NB4 (cell line): Measurements from ENCODE around the gene PIP5K1B.

ENCODE experiments used
- DNase-seq: peaks from one replicate; pipeline ENCODE4 v3.0.0; 2010; ENCODE audit warnings: low read depth
- H3K4me3 ChIP-seq: one replicate; pipeline ENCODE4 v1.5.1; 2011; ENCODE audit warnings: mild to moderate bottlenecking, low read depth, low read length, moderate library complexity
- MYC ChIP-seq: IDR thresholded peaks from 2 replicates; pipeline ENCODE4 v1.6.1; 2011; ENCODE audit warnings: low read depth, low read length
- POLR2A ChIP-seq: IDR thresholded peaks from 2 replicates; pipeline ENCODE4 v1.6.1; 2011; ENCODE audit warnings: mild to moderate bottlenecking; ENCODE audit not compliant: insufficient read length; ENCODE audit errors: extremely low read depth
- TF ChIP-seq, protein P1 (sequence below): IDR thresholded peaks from 2 replicates; pipeline ENCODE4 v1.6.1; 2011; ENCODE audit warnings: low read depth, low read length
- TF ChIP-seq, protein P2 (sequence below): IDR thresholded peaks from one replicate; pipeline ENCODE4 v1.5.1; 2012; ENCODE audit warnings: low read depth, low read length

The PIP5K1B gene

DNA sequence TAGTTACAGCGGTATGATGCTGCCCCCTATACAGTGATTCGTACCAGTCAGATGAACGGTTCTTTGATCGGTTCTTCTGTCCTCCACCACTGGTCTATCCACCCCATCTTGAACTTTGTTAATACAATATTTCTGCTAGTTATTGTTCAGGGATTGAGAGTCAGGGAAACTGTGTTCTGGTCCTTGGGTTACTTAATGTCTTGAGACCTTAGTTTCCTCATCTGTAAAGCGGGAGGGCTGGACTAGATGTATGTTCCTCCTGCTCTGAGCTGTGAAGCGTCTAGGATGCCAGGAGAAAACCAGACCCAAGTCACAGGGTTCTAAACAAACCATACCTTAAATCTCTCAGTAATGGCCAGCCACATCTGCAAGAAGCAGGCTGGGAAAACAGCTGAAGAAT is 1.4 kb upstream of the PIP5K1B start:
- DNase-seq: no peak
- no peak overlapping the region for H3K4me3 ChIP-seq
- TF ChIP-seq, protein P1, sequence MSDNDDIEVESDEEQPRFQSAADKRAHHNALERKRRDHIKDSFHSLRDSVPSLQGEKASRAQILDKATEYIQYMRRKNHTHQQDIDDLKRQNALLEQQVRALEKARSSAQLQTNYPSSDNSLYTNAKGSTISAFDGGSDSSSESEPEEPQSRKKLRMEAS: no peak
- TF ChIP-seq, protein P2, sequence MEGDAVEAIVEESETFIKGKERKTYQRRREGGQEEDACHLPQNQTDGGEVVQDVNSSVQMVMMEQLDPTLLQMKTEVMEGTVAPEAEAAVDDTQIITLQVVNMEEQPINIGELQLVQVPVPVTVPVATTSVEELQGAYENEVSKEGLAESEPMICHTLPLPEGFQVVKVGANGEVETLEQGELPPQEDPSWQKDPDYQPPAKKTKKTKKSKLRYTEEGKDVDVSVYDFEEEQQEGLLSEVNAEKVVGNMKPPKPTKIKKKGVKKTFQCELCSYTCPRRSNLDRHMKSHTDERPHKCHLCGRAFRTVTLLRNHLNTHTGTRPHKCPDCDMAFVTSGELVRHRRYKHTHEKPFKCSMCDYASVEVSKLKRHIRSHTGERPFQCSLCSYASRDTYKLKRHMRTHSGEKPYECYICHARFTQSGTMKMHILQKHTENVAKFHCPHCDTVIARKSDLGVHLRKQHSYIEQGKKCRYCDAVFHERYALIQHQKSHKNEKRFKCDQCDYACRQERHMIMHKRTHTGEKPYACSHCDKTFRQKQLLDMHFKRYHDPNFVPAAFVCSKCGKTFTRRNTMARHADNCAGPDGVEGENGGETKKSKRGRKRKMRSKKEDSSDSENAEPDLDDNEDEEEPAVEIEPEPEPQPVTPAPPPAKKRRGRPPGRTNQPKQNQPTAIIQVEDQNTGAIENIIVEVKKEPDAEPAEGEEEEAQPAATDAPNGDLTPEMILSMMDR: no peak
- TF ChIP-seq MYC (no peak), POLR2A (no peak)

DNA sequence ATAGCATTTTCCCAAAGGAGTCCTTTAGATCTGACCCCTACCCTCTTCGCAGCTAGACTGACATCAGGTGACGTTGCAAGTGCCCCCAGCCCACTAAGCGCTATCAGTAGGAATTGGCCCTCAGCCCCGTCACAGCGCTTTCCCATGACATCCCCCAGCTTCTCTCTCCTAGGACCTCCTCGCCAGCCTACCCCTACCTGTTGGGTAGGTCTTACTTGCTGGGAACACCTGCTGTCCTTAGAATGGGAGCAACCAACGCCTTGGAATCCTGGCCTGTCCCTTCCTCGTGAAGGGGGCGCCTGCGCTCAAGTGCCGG is 584 bp upstream of the PIP5K1B start:
- no peak overlapping the region for H3K4me3 ChIP-seq
- TF ChIP-seq, protein P2: no peak
- TF ChIP-seq, protein P1: no peak
- TF ChIP-seq MYC: no peak
- TF ChIP-seq POLR2A: no peak
- DNase-seq: no peak

DNA sequence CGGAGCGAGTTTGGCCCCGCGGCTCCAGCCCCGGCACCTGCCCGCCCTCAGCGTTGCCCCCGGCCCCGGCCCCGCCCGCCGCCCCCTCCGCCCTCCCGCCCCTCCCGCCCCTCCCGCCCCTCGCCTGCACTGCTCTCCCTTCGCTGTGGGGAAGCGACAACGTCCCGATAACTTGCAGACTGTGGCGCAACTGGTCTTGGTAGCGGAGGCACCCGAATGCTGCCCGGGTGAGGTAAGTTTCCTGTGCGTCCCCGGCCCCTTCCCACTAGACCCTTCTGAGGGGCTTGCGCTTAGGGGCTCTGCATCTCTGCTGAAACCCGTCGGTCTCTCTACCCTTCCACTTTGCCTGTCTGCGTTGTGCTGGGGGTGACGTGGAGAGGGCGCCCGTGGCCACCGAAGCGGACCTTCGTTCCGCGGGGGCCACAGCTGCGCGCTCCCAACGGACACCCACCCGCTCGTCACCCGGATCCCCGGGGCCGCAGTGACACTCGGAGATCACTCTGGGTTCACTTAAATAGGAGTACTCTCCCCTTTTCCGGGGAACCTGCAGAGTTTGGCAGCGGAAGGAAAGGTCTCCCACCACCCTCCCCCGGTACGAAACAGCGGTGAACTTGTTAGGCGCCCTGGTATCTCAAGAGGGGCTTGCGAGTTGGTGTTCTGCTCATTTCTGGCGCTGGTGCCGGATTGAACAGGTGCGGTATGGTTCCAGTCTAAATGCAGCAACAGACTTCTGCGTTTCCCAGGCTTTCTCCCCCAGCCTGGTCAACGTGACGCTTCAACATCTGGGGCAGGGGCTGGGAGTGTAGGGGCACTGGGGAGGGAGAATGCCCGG is 707 bp downstream of the PIP5K1B start:
- H3K4me3 ChIP-seq: peak overlapping the region; percentile 36
- TF ChIP-seq, protein P1: no peak
- DNase-seq: peak; percentile 45

DNA sequence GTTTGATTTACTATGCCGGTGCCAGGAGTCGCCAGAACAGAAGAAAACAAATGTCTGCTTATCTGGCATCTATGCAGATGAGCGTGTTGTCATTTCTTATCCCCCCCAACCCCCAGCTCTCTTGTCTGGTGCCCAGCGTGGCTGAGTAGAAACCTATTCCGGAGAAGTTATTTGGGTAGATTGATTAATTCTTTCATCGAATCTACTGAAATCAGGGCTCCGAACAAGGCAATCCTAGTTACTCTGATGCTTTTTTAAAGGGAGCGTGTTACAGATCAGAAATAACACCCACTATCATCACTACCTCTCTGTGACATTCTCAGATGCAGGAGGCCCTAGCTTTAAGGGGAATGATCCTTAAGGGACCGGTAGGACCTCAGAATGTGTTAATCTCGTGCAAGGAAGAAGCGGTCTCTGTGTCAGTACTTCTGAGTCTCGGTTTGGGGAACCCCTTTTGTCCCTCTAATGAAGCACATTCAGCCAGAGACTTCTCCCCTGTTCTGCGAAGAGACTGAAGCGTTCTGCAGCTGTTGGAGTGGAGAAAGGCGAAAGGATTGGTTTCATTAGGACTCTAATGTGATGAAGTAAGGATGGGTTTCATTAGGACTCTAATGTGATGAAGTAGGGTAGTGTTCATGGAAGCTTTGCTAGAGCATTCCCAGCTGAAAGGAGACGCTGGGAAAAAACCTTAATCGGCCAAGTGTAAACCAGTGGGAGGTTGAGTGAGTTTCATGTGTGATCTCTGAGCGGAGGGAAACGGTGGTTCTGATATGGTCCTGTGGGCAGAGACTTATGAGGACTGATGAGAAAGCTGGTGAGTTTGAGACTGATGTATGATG is 1.5 kb downstream of the PIP5K1B start:
- DNase-seq: no peak
- no peak overlapping the region for H3K4me3 ChIP-seq

DNA sequence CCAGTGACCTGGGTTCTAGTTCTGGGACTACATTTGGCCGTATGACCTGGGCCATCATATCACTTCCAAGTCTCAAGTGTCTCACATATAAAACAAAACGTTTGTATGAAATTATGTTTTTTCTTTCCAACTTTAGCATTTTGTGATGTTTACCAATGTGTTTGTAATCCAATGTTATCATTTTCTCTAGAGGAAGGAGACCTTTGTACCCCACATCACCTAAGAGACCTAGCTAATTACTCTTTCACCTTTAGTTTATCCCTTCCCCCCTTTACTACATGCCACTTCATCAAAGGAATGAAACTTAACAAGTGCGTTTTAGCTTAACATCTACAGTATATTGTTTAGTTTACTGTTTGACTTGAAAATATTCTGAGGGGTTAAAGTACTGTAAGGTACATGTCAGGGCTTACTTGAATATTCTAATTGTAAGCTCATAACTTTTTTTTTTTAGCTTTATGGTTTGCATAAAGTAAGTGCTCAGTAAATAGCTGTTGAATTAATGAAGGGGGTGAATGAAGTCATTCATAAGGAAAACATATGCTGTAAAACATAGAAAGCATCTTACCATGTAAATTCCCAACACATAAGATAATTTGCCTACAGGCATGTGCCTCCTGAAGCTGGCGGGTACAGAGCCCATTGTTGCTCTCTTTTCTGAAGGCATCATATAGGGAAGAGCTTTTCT is 2.9 kb downstream of the PIP5K1B start:
- no peak for TF ChIP-seq MYC
- TF ChIP-seq, protein P2: no peak
- TF ChIP-seq, protein P1: no peak
- TF ChIP-seq POLR2A: no peak
- H3K4me3 ChIP-seq: no peak overlapping the region
- no peak for DNase-seq

More for the DNA sequence above, 1.5 kb downstream of the PIP5K1B start:
- TF ChIP-seq MYC: no peak
- TF ChIP-seq, protein P2: no peak
- no peak for TF ChIP-seq POLR2A
- TF ChIP-seq, protein P1: no peak

DNA sequence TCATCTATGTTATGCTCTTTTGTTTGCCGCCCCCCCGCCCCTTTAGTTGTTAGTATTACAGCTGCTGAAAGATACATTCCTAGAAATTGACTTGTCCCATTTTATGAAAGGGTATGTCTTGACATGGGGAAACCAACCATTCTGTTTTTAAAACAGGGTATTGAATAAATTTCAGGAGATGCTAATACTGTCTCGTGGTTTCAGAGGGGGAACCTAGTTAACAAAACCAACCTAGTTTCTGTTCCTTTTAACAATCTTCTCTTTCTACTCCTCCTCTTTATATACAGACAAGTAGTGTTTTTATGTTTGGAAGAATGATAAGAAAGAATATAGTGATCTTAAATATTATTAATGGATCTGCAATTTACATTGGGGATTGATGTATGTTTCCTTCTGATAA is 3.5 kb downstream of the PIP5K1B start:
- TF ChIP-seq MYC (no peak), POLR2A (no peak)
- TF ChIP-seq, protein P2: no peak
- H3K4me3 ChIP-seq: no peak overlapping the region
- no peak for DNase-seq
